SK-N-MC (cell line): Measurements from ENCODE around the gene IRF9.

ENCODE experiments used
- DNase-seq: peaks from one replicate; pipeline ENCODE4 v3.0.0-alpha.2; 2011; ENCODE audit warnings: low read depth, low spot score
- H3K27ac ChIP-seq: fragments of 200-600 bp; sonication (generic); 2 replicates; pipeline ENCODE4 v1.5.1; 2016; ENCODE audit warnings: mixed run types
- H3K36me3 ChIP-seq: fragments of 200-600 bp; sonication (generic); 2 replicates; pipeline ENCODE4 v1.6.1; 2017; ENCODE audit warnings: antibody characterized with exemption, low read length, mixed read lengths; ENCODE audit not compliant: insufficient read depth
- H3K4me3 ChIP-seq: fragments of 200-600 bp; sonication (generic); 2 replicates; pipeline ENCODE4 v1.5.1; 2016
- H3K9ac ChIP-seq: fragments of 200-600 bp; sonication (generic); 2 replicates; pipeline ENCODE4 v1.8.0; 2017; ENCODE audit warnings: mixed run types, mixed read lengths; ENCODE audit not compliant: insufficient read length
- H3K9me3 ChIP-seq: fragments of 200-600 bp; sonication (generic); 2 replicates; pipeline ENCODE4 v1.6.1; 2017; ENCODE audit warnings: low read depth, mild to moderate bottlenecking, antibody characterized with exemption, low read length, moderate library complexity, mixed read lengths
- EZH2 ChIP-seq: fragments of 200-600 bp; sonication (generic); IDR thresholded peaks from one replicate; pipeline ENCODE4 v1.6.1; 2017; ENCODE audit warnings: antibody characterized with exemption
- FOXP2 ChIP-seq: optimal IDR thresholded peaks from 2 replicates; pipeline ENCODE3; 2011; ENCODE audit warnings: mild to moderate bottlenecking, moderate library complexity; ENCODE audit not compliant: insufficient read depth; ENCODE audit errors: extremely low read length, control extremely low read depth
- POLR2AphosphoS5 ChIP-seq: IDR thresholded peaks from 2 replicates; pipeline ENCODE4 v1.6.1; 2012; ENCODE audit warnings: mild to moderate bottlenecking, low read depth, low read length, borderline replicate concordance

IRF9 gene

DNA sequence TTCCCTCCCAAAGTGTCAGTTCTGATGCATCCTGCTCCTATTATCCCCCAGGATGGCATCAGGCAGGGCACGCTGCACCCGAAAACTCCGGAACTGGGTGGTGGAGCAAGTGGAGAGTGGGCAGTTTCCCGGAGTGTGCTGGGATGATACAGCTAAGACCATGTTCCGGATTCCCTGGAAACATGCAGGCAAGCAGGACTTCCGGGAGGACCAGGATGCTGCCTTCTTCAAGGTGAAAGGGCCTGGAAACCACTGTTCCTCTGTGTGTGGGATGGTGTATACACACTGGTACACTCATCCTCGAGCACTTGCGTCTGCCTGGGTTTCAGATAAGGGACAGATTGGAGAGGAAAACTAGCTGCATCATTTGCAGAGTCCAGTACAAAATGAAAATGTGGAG is 1.0 kb downstream of the IRF9 start:
- peak overlapping the region; percentile 64 for H3K9ac ChIP-seq
- TF ChIP-seq FOXP2 (no peak), POLR2AphosphoS5 (no peak), EZH2 (no peak)
- H3K9me3 ChIP-seq = no peaks in the 10 kb centered on the region
- no peak for DNase-seq
- H3K36me3 ChIP-seq = peaks cover 25% of the 10 kb centered on the region
- no peak overlapping the region for H3K27ac ChIP-seq
- H3K4me3 ChIP-seq = peak overlapping the region; percentile 78; the same call in 1 of the 2 replicates

GRCh38 chr14:24164518-24164991 is 3.5 kb downstream of the IRF9 start:
- Histone ChIP-seq H3K4me3 (no peak overlapping the region), H3K36me3 (peaks cover 11% of the 10 kb centered on the region; the same call in 1 of the 2 replicates), H3K9ac (peak overlapping the region; percentile 45), H3K9me3 (no peaks in the 10 kb centered on the region), H3K27ac (no peak overlapping the region)
- TF ChIP-seq FOXP2 (no peak), POLR2AphosphoS5 (no peak), EZH2 (no peak)
- no peak for DNase-seq

DNA sequence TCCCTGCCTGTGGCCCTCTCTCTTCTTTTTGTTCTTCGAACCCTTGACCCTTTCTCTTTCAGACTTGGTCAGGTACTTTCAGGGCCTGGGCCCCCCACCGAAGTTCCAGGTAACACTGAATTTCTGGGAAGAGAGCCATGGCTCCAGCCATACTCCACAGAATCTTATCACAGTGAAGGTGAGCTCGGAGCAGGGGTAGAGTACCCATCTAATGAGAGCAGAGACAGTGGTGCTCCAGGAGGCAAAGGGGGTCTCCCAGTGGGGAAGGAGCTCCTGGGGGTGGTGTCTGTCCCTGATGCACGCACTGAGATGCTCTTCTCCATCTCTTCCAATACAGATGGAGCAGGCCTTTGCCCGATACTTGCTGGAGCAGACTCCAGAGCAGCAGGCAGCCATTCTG is 4.7 kb downstream of the IRF9 start:
- H3K27ac ChIP-seq = no peak overlapping the region
- no peaks in the 10 kb centered on the region; the same call in 1 of the 2 replicates for H3K36me3 ChIP-seq
- no peak for TF ChIP-seq POLR2AphosphoS5
- no peak for TF ChIP-seq FOXP2
- TF ChIP-seq EZH2 = no peak
- H3K4me3 ChIP-seq = no peak overlapping the region
- no peak overlapping the region for H3K9ac ChIP-seq
- DNase-seq = no peak
- no peaks in the 10 kb centered on the region for H3K9me3 ChIP-seq

DNA sequence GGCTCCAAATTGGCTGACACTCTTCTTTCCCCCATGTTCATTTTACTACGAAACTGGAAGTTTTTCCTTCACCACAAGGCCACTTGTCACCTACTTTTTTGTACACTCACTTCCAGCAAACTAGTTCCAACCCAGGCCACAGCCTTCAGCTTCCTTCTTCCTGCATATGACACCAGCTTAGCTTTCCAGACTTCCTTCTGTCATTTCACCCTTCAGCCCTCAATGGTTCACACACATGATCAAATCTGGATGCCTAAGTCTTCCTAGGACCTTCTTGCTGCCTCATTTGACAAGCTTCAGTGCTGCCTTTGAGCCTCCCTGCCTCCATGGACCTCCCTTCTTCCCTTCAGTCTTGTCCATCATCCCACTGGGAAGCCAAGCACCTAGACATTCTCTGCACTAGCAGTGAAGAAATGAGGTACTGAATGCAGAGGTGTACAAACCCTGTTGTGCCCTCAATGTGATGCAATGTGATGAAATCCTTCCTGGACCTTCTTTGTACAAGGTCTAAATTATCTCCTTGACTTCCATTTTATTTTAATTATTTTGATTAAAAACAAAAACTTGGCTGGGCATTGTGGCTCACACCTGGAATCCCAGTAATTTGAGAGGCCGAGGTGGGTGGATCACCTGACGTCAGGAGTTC is 6.5 kb downstream of the IRF9 start:
- no peak for DNase-seq
- no peak for TF ChIP-seq POLR2AphosphoS5
- TF ChIP-seq FOXP2 = no peak
- TF ChIP-seq EZH2 = no peak
- H3K4me3 ChIP-seq = no peak overlapping the region
- peak overlapping the region; percentile 31; the same call in 1 of the 2 replicates for H3K27ac ChIP-seq
- H3K9me3 ChIP-seq = no peaks in the 10 kb centered on the region
- H3K9ac ChIP-seq = no peak overlapping the region
- no peaks in the 10 kb centered on the region; the same call in 1 of the 2 replicates for H3K36me3 ChIP-seq

- Histone ChIP-seq H3K4me3 (no peak within 1 kb of the TSS), H3K9me3 (no peaks in the 10 kb centered on the region), H3K36me3 (no peaks in the 10 kb centered on the region), H3K27ac (no peak within 1 kb of the TSS), H3K9ac (no peak within 1 kb of the TSS)
- TF ChIP-seq FOXP2 = no peak
- DNase-seq = no peak
Observed at GRCh38 chr14:24171422-24172260, 10.6 kb downstream of the IRF9 start, which contains the start of gene REC8. Gene REC8 (plus strand): TSS chr14:24172080. CDS start chr14:24172553, 473 bp downstream.

DNA sequence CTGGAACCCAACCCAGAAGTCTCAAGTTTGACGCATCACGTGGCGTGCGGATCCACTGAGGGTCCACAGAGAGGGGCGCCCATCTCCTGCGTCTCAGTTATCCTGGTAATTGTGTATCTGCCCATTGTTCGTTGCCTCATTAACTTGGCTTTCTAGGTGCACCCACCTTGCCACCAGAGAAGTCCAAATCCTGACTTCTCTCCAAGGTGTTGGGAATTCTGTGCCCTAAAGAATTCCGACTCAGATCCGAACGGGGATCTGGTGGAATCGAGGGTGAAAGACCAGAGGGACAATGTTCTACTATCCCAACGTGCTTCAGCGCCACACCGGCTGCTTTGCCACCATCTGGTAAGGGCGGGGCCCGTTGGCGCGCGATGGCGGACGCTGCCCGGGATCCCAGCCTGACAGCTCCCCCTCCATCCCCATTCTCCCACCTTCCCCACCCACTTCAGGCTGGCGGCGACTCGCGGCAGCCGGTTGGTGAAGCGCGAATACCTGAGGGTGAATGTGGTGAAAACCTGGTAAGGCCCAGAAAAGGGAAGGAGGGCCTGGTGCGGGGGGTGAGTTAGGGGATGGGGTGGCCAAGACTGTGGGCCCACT is 11.3 kb downstream of the IRF9 start:
- H3K36me3 ChIP-seq = no peaks in the 10 kb centered on the region
- no peak overlapping the region for H3K27ac ChIP-seq
- no peak overlapping the region for H3K9ac ChIP-seq
- H3K9me3 ChIP-seq = no peaks in the 10 kb centered on the region
- no peak for DNase-seq
- TF ChIP-seq POLR2AphosphoS5 = no peak
- no peak for TF ChIP-seq EZH2
- no peak for TF ChIP-seq FOXP2
- no peak overlapping the region for H3K4me3 ChIP-seq

GRCh38 chr14:24172871-24173281 is 11.8 kb downstream of the IRF9 start:
- Histone ChIP-seq H3K9me3 (no peaks in the 10 kb centered on the region), H3K9ac (no peak overlapping the region), H3K27ac (no peak overlapping the region), H3K4me3 (no peak overlapping the region), H3K36me3 (no peaks in the 10 kb centered on the region)
- DNase-seq = no peak
- TF ChIP-seq POLR2AphosphoS5 (no peak), FOXP2 (no peak), EZH2 (no peak)

- H3K4me3 ChIP-seq = no peak overlapping the region
- peaks cover 23% of the 10 kb centered on the region; the same call in 1 of the 2 replicates for H3K36me3 ChIP-seq
- no peak for DNase-seq
- TF ChIP-seq POLR2AphosphoS5 (no peak), EZH2 (no peak), FOXP2 (no peak)
- H3K9me3 ChIP-seq = no peaks in the 10 kb centered on the region
- H3K9ac ChIP-seq = no peak overlapping the region
- H3K27ac ChIP-seq = no peak overlapping the region
Observed at GRCh38 chr14:24176599-24176998, 15.5 kb downstream of the IRF9 start.
